Kidney (tissue), 14 donors: ENCODE measurements around the gene NXPE3. TPM values are rescaled to one million over a fixed set of nuclear protein-coding genes. Genes with fewer than 3 reads are reported as not detected.

ENCODE experiments used
- DNase-seq, 5 donors: peaks; one replicate each; pipeline ENCODE4 v3.0.0-alpha.2; 2013 to 2020
- FAIRE-seq: peaks from 2 replicates; lab custom pipeline; 2012; peaks lifted over from hg19 to GRCh38; lab: Jason Lieb, UNC
- H3K27ac ChIP-seq, 2 donors: one replicate each; pipeline ENCODE4 v1.7.0; 2013; ENCODE audit warnings: low read depth in 2 of 2, low read length in 2 of 2, inconsistent platforms in 1 of 2
- H3K27me3 ChIP-seq: one replicate; pipeline ENCODE4 v1.7.1; 2013; ENCODE audit warnings: low read length, inconsistent platforms; ENCODE audit not compliant: control insufficient read depth, insufficient read depth
- H3K36me3 ChIP-seq, 3 donors: one replicate each; pipeline versions ENCODE4 v1.7.0 to v1.7.1; 2013; ENCODE audit warnings: low read length in 3 of 3, control low read depth in 1 of 3, inconsistent platforms in 1 of 3; ENCODE audit not compliant: insufficient read depth in 3 of 3, control insufficient read depth in 2 of 3
- H3K4me1 ChIP-seq, 3 donors: one replicate each; pipeline versions ENCODE4 v1.7.0 to v1.7.1; 2013; ENCODE audit warnings: low read length in 3 of 3, inconsistent platforms in 1 of 3, low read depth in 1 of 3; ENCODE audit not compliant: control insufficient read depth in 2 of 3, insufficient read depth in 2 of 3
- H3K4me3 ChIP-seq, 3 donors: one replicate each; pipeline versions ENCODE4 v1.7.0 to v1.8.1; 2013; ENCODE audit warnings: low read length in 3 of 3, control low read depth in 1 of 3, inconsistent platforms in 1 of 3
- H3K9ac ChIP-seq, 3 donors: one replicate each; pipeline versions ENCODE4 v1.7.0 to v1.7.1; 2013; ENCODE audit warnings: low read length in 3 of 3, control low read depth in 1 of 3, inconsistent platforms in 1 of 3
- H3K9me3 ChIP-seq, 3 donors: one replicate each; pipeline versions ENCODE4 v1.7.0 to v1.7.1; 2013; ENCODE audit warnings: low read length in 3 of 3, control low read depth in 1 of 3, inconsistent platforms in 1 of 3; ENCODE audit not compliant: control insufficient read depth in 2 of 3, insufficient read depth in 1 of 3
- CTCF ChIP-seq: IDR thresholded peaks from 3 replicates; pipeline ENCODE4 v1.5.1; 2012; ENCODE audit warnings: mild to moderate bottlenecking, moderate library complexity, borderline replicate concordance; ENCODE audit not compliant: insufficient read depth; ENCODE audit errors: extremely low read depth
- intact Hi-C: fragments of 100-400 bp; cut with DNase I; formaldehyde crosslinking; loops from one replicate; pipeline ENCODE4 v1.11.1; 2022
- polyA plus RNA-seq: library from polyadenylated mRNA; stranded (reverse); fragments of 350-450 nt; fragmentation: Illumina TruSeq; extraction: RNeasy Lipid Tissue Mini Kit (QIAGEN cat#74804); gene quantifications from one replicate; pipeline ENCODE4 v1.2.3, GENCODE V29; 2014; ENCODE audit warnings: low read depth, low replicate concordance; ENCODE audit not compliant: insufficient read depth
- total RNA-seq: library from RNA; stranded (reverse); fragmentation: NEBNext Ultra II Directional; extraction: Animal tissue kit (Norgen Biotek cat#: 25700); gene quantifications from one replicate; pipeline ENCODE4 v1.2.1, GENCODE V29; 2021
- donor health status: control.
- donor health status: control.
- donor health status: control.
- donor health status: control.
- donor health status: control.
- donor health status: DM: yes; HTN: yes; CAD: no.
- donor health status: Normal renal cell carcinoma (clear cell type).

Gene NXPE3
- total and polyA plus RNA-seq, 2 donors from 2014 or later = 4.9 to 13.3 TPM

GRCh38 chr3:101809178-101810021, 30.4 kb downstream of the NXPE3 start:
- H3K9ac ChIP-seq = no peak overlapping the region
- H3K27me3 ChIP-seq = no peaks in the 10 kb centered on the region
- no peak overlapping the region for H3K27ac ChIP-seq
- peak; percentile 69 for TF ChIP-seq CTCF
- H3K4me3 ChIP-seq = no peak overlapping the region
- peaks cover 0 to 2% (median 2%) of the 10 kb centered on the region in 3 donors for H3K4me1 ChIP-seq
- intact Hi-C loops = loop anchor here (10.0 kb wide), 1 partner anchor 735 kb away; no protein-coding TSS in a partner anchor
- peak; percentile 91 for FAIRE-seq
- H3K36me3 ChIP-seq = no peaks in the 10 kb centered on the region
- peak in 3 of 5 donors; percentile 27 to 71 (median 70) for DNase-seq
- no peaks in the 10 kb centered on the region for H3K9me3 ChIP-seq

- H3K9ac ChIP-seq = no peak overlapping the region
- H3K27me3 ChIP-seq = no peaks in the 10 kb centered on the region
- no peak for TF ChIP-seq CTCF
- intact Hi-C loops = no loop called here
- H3K4me1 ChIP-seq = peaks cover 0 to 5% (median 2%) of the 10 kb centered on the region in 3 donors
- H3K36me3 ChIP-seq = no peaks in the 10 kb centered on the region
- H3K27ac ChIP-seq = no peak overlapping the region
- H3K9me3 ChIP-seq = no peaks in the 10 kb centered on the region
- DNase-seq (peak in 2 of 5 donors; percentile 62 to 66), FAIRE-seq (no peak)
- no peak overlapping the region for H3K4me3 ChIP-seq
Observed at GRCh38 chr3:101810022-101810418, 31.0 kb downstream of the NXPE3 start.

GRCh38 chr3:101811875-101812274, 32.9 kb downstream of the NXPE3 start:
- FAIRE-seq (no peak), DNase-seq (no peak)
- no peaks in the 10 kb centered on the region for H3K27me3 ChIP-seq
- H3K9me3 ChIP-seq = no peaks in the 10 kb centered on the region
- TF ChIP-seq CTCF = no peak
- peaks cover 0 to 5% (median 2%) of the 10 kb centered on the region in 3 donors for H3K4me1 ChIP-seq
- H3K27ac ChIP-seq = no peak overlapping the region
- no peak overlapping the region for H3K4me3 ChIP-seq
- H3K36me3 ChIP-seq = no peaks in the 10 kb centered on the region
- no peak overlapping the region for H3K9ac ChIP-seq
- intact Hi-C loops = no loop called here
